Mucosa of gallbladder (tissue), 1 donor: ENCODE results near the gene BCAS1. TPM values are rescaled to one million over a fixed set of nuclear protein-coding genes. Genes with fewer than 3 reads are reported as not detected.
A peak's percentile ranks its signal among the peaks of the same experiment; 100 is the strongest.

Experiments used
- DNase-seq: peaks from one replicate; pipeline ENCODE4 v3.0.0-alpha.2; 2020; ENCODE audit warnings: low spot score
- total RNA-seq: library from RNA; stranded (reverse); gene quantifications from one replicate; pipeline ENCODE4 v1.2.1, GENCODE V29; 2021
- donor health status: DM: no; HTN: no; CAD: no.

BCAS1 gene
- total RNA-seq, 1 donor from 2014 or later, result 13.2 TPM

GRCh38 chr20:54103067-54103761, 32.8 kb upstream of the BCAS1 start:
- peak; percentile 76 for DNase-seq

DNA sequence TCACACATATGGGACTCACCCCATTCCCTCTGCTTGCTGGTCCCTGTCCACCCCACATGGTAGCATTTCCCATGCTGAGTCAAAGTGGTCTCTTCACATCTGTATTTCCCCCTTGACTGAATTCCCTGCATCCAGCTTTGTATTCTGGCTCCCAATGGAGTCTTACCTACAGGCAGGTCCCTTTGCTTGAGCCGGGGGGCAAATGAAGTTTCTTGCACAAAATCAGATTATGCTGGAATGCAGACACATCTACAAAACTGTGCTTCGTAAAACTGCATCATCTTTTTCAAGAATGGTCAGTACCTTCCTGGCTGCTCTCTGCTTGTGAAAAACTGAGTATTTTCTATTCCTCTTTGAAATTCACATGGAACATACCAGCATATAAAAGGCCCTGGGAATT, 32.1 kb upstream of the BCAS1 start:
- no peak for DNase-seq

- no peak for DNase-seq
These were observed 30.2 kb upstream of the BCAS1 start for GRCh38 chr20:54100563-54100962.

GRCh38 chr20:54099894-54100293, 29.5 kb upstream of the BCAS1 start:
- no peak for DNase-seq

GRCh38 chr20:54098047-54098446, 27.7 kb upstream of the BCAS1 start:
- no peak for DNase-seq

- DNase-seq, result no peak
These were observed 26.8 kb upstream of the BCAS1 start for GRCh38 chr20:54097236-54097529.

- no peak for DNase-seq
These were observed 25.4 kb upstream of the BCAS1 start for GRCh38 chr20:54095824-54096223.

- no peak for DNase-seq
These were observed 23.8 kb upstream of the BCAS1 start for GRCh38 chr20:54094268-54094580.

DNA sequence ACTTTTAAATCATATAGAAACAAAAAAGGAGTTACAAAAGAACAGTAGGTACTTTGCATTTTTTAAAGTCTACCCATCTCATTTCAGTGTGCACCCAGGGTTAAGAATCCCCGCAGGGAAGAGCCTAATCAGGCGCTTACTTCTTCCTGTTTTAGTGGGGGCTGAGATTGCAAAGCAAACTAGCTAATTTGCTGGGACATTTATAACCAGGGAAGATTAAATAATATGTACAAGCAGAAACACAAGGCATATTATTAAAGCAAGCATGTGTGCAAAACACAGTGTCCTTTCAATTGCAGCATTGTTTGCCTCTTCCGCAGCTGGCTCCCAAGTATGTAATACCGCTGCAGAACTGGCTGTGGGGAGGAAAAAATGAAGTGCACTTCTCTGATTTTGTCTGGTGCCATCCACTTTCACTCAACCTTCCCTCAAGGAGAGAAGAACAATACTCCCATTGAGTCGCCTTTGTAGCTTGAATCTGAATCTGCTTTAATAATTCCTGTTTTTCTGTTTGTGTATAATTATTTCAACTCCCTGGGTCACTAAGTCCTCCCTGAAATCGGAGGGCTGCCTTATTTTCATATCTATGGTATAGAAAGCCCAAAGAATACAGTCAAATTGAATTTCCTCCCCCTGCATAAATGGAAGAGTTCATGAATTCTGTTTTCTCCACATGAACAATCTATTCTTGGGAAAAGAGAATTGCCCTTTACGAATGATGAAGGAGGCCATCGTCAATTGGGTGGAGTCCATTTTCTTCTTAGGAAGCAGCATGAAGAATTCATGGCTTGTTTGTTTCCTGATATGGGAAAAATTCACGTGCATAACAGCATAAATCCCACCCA, 23.3 kb upstream of the BCAS1 start:
- DNase-seq, result no peak

- no peak for DNase-seq
These were observed 21.6 kb upstream of the BCAS1 start for GRCh38 chr20:54092021-54092420.

- no peak for DNase-seq
These were observed 20.7 kb upstream of the BCAS1 start for GRCh38 chr20:54091120-54091480.

- DNase-seq, result no peak
These were observed 20.1 kb upstream of the BCAS1 start for GRCh38 chr20:54090230-54091119.

DNA sequence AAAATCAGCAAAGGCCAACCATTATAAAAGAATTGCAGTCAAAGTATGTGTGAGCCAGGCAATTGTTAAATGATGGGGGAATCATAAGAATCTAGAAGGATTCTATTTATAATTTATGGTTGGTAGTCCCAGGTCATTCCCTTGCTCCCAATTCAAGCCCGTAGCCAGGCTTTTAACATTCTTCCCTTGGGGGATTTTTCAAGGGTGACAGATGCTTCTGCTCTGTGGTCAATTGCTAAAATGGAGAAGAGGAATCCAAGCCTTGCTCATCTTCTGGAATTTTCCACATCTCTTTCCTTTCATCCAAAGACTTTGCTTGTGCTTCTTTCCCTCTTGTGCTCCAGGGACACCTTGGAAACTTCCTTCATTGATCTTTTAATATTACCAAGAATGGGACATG, 18.0 kb upstream of the BCAS1 start:
- DNase-seq, result no peak

GRCh38 chr20:54086507-54087039, 16.2 kb upstream of the BCAS1 start:
- no peak for DNase-seq

- no peak for DNase-seq
These were observed 15.5 kb upstream of the BCAS1 start for GRCh38 chr20:54085910-54086309.

DNA sequence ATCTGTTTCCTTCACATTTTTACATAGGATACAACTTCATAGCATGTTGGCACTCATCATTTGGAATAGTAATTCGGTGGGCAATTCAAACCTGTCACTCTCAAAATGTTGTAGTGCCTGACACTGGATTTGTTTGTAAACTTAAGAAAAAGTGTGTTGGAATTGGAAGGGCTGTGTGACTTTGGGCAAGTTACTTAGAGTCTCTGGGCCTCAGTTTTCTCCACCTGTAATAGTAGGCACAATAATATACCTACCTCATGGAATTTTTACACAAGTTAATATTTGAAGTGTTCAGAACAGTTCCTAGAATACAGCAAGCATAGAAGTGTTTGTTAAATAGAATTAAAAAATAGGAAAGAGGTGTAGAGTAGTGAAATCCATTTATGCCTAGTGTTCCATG, 15.0 kb upstream of the BCAS1 start:
- DNase-seq, result no peak

DNA sequence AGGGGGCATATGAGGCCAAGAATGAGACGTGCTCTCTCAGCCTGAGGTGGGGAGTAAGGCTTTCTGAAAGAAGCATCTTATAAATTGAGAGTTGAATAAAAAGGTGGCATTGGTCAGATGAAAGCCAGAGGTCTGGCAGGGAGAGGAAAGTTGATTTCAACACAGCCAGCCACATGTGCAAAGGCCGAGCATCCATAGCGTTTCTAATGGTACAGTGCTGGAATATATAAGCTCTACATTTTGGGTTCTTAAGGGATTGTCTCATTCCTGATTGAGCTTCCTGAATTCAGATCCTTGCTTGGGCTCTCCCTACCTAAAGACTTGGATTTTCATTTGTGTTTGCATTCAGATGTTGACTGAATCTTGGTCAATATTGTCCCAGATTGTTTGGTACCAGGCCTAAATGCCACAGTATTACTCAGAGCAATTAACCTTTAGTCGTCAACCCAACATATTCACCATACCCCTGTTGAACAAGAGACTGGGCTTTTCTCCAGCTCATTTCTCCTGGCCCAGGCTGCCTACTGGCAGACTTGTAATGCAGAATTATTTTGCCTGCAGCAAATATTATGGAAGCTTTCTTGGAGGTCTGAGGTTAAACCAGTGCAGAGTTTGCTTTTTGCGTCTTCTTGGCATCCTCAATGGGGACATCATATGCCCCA, 14.5 kb upstream of the BCAS1 start:
- DNase-seq, result no peak

GRCh38 chr20:54084193-54084592, 13.8 kb upstream of the BCAS1 start:
- DNase-seq, result no peak

DNA sequence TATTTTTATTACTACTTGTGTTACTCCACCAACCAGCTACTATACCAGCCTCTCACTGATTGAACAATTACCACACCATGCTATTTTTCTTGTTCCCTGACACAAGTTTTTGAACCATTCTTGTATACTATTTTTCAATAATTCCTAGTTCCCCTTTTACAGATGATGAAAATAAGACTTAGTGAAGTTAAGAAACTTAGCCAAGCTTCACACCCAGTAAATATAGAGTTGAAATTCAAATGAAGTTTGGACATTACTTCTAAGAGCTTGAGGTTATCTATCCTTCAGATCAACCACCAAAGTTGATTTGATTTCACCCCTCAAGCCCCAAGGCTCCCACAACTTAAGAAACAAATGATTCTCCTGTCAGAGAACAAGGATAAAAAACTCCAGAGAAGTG, 13.1 kb upstream of the BCAS1 start:
- no peak for DNase-seq

GRCh38 chr20:54082100-54082499, 11.7 kb upstream of the BCAS1 start:
- no peak for DNase-seq

- no peak for DNase-seq
These were observed 9.3 kb upstream of the BCAS1 start for GRCh38 chr20:54079652-54080051.
